BLaER1 treated with 17β-estradiol and CSF1 and Interleukin-3, amounts not matched to agents 10 nM and 100 nM (cell line): Measurements from ENCODE around the gene NLGN1.

ENCODE experiments used
- H3K27ac ChIP-seq, 11 experiments: shearing (Covaris generic); formaldehyde crosslinking; 2 replicates each; pipeline ENCODE4 v1.8.1; 2022
- H3K27me3 ChIP-seq, 11 experiments: shearing (Covaris generic); formaldehyde crosslinking; 2 replicates each; pipeline ENCODE4 v1.8.1; 2022
- H3K36me3 ChIP-seq, 11 experiments: shearing (Covaris generic); formaldehyde crosslinking; 2 replicates each; pipeline ENCODE4 v1.8.1; 2022
- H3K4me1 ChIP-seq, 10 experiments: shearing (Covaris generic); formaldehyde crosslinking; 2 replicates each; pipeline ENCODE4 v1.8.1; 2022
- H3K4me2 ChIP-seq, 11 experiments: shearing (Covaris generic); formaldehyde crosslinking; 2 replicates each; pipeline ENCODE4 v1.8.1; 2022
- H3K4me3 ChIP-seq, 10 experiments: shearing (Covaris generic); formaldehyde crosslinking; 2 replicates each; pipeline ENCODE4 v1.8.1; 2022
- H3K9ac ChIP-seq, 11 experiments: shearing (Covaris generic); formaldehyde crosslinking; 2 replicates each; pipeline ENCODE4 v1.8.1; 2022
- H3K9me3 ChIP-seq, 11 experiments: shearing (Covaris generic); formaldehyde crosslinking; replicated peaks in 1 of 11; 2 replicates each; pipeline ENCODE4 v1.8.1; 2022
- H4K20me1 ChIP-seq, 11 experiments: shearing (Covaris generic); formaldehyde crosslinking; 2 replicates each; pipeline ENCODE4 v1.8.1; 2022
- Cebpa-rat ChIP-seq, 11 experiments: shearing (Covaris generic); IDR thresholded peaks; 2 replicates each; pipeline ENCODE4 v1.8.1; 2022

NLGN1 gene

DNA sequence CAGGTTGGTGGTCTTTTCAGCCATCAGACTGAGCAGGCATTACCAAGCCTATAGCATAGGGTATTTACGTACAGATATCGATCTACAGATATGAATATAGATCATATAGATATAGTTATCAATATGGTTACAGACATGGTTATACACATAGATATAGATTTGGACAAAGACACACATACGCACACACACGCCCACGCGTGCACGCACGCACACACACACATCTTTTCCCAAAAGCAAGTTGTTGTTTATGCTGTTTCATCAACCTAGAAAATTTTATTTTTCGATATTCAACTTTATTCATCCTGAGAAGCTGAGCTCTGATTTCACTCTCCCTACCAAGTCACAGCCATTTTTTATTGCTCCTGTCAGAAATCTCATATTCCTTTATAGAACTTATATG is 309.1 kb downstream of the NLGN1 start:
- no peak overlapping the region for H3K4me3 ChIP-seq
- no peak overlapping the region for H3K9ac ChIP-seq
- no peaks in the 10 kb centered on the region for H3K9me3 ChIP-seq
- TF ChIP-seq Cebpa-rat (IDR thresholded peaks at IDR 0.05), result no peak
- no peak overlapping the region for H3K4me2 ChIP-seq
- H4K20me1 ChIP-seq, result no peaks in the 10 kb centered on the region
- H3K4me1 ChIP-seq, result no peaks in the 10 kb centered on the region
- H3K27me3 ChIP-seq, result no peaks in the 10 kb centered on the region
- H3K27ac ChIP-seq, result no peak overlapping the region
- no peaks in the 10 kb centered on the region for H3K36me3 ChIP-seq

DNA sequence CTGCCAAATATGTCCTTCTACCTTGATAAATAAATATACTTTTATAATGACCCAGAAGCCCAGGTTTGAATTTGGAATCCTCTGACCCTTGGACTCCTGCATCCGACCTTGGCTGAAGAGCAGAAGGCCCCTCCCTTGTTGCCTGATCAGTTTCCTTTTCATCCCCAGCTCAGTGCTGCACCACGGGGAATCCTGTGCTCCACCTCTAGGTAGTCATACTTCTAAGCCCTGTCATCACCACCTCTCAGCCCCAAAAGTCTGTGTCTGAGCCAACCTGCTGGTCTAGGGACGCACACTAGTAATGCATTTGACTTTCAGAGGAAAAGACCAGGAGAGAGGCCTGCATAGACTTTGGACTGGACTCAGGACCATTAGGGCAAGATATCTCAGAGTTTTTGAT is 310.6 kb downstream of the NLGN1 start:
- H3K27me3 ChIP-seq, result no peaks in the 10 kb centered on the region
- H3K36me3 ChIP-seq, result no peaks in the 10 kb centered on the region
- H4K20me1 ChIP-seq, result no peaks in the 10 kb centered on the region
- H3K4me1 ChIP-seq, result no peaks in the 10 kb centered on the region
- no peak overlapping the region for H3K4me2 ChIP-seq
- no peak for TF ChIP-seq Cebpa-rat (IDR thresholded peaks at IDR 0.05)
- H3K4me3 ChIP-seq, result no peak overlapping the region
- H3K9ac ChIP-seq, result no peak overlapping the region
- no peaks in the 10 kb centered on the region for H3K9me3 ChIP-seq
- H3K27ac ChIP-seq, result no peak overlapping the region

DNA sequence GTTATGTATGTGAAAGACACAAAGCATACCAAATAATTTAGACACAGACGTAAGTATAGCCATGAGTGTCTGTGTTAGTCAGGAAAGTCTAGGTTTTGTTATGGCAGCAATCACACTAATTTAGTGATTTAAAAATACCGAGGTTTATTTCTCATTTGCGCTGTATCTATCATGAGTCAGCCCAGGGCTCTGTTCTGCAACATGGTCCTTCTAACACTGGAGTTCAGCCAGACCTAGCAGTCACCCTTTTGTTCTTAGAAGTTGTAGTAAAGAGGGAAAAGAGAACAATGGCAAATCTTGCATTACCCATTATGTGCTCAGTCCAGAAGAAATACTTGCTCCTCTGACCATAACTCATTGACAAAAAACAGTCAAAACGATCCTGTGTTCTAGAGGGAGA is 311.5 kb downstream of the NLGN1 start:
- H3K27me3 ChIP-seq, result no peaks in the 10 kb centered on the region
- H3K36me3 ChIP-seq, result no peaks in the 10 kb centered on the region

DNA sequence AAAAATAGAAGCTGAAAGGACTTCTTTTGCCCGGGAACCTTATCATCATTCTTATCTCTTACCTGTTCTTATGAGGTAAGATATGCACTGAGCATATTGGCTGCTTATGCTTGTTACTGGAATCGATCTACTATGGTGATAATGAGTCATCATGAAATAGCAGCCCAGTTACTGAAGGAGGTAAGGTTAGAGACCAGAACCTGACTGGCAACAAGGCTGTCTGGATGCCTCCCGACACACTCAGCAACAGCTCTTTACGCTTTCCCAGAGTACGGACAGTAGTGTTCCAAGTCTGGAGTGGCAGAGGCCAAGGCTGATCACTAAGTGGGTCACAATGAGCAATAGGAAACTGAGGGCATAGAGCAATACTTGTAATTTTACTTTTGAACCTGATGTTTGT is 314.1 kb downstream of the NLGN1 start:
- no peaks in the 10 kb centered on the region for H3K27me3 ChIP-seq
- no peaks in the 10 kb centered on the region for H3K4me1 ChIP-seq
- no peak for TF ChIP-seq Cebpa-rat (IDR thresholded peaks at IDR 0.05)
- no peak overlapping the region for H3K4me3 ChIP-seq
- no peak overlapping the region for H3K27ac ChIP-seq
- H3K9me3 ChIP-seq, result no peaks in the 10 kb centered on the region
- no peaks in the 10 kb centered on the region for H3K36me3 ChIP-seq
- no peak overlapping the region for H3K9ac ChIP-seq
- H4K20me1 ChIP-seq, result no peaks in the 10 kb centered on the region
- no peak overlapping the region for H3K4me2 ChIP-seq

More for the DNA sequence above, 311.5 kb downstream of the NLGN1 start:
- Histone ChIP-seq H3K4me2 (no peak overlapping the region), H3K9ac (no peak overlapping the region), H4K20me1 (no peaks in the 10 kb centered on the region), H3K27ac (no peak overlapping the region), H3K9me3 (no peaks in the 10 kb centered on the region), H3K4me1 (no peaks in the 10 kb centered on the region), H3K4me3 (no peak overlapping the region)
- no peak for TF ChIP-seq Cebpa-rat (IDR thresholded peaks at IDR 0.05)

DNA sequence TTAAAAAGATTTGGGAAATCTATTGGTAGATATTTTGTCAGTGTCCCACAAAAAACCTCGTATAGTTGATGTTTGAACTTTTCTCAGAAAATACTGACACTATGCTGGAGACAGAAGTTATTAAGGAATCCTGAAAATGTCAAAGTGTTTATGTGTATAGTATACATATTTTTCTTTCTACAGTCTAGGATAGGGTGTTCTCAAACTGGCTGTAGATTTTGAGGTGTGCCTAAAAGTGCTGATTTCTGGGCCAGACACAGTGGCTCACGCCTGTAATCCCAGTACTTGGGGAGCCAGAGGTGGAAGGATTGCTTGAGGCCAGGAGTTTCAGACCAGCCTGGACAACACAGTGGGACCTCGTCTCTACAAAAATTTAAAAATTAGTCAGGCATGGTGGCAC is 322.0 kb downstream of the NLGN1 start:
- Histone ChIP-seq H3K36me3 (no peaks in the 10 kb centered on the region), H3K27ac (no peak overlapping the region), H3K4me2 (no peak overlapping the region), H3K27me3 (no peaks in the 10 kb centered on the region), H3K9me3 (no peaks in the 10 kb centered on the region), H3K4me1 (no peaks in the 10 kb centered on the region), H3K9ac (no peak overlapping the region), H4K20me1 (no peaks in the 10 kb centered on the region), H3K4me3 (no peak overlapping the region)
- TF ChIP-seq Cebpa-rat (IDR thresholded peaks at IDR 0.05), result no peak

DNA sequence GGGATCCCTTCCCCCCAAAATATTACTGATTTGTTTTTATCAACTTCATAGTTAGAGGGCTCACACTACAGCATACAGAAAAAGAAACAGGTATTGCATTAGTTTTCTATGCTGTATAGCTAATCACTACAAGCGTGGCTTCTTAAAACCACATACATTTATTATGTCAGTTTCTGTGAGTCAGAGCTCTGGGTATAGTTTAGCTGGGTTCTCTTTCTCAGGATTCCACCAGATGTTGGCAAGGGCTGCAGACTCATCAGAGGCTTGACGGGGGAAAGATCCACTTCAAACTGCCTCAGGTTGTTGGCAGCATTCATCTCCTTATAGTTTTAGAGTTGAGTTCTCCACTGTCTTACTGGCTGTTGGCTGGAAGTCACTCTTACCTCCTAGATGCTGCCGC is 328.0 kb downstream of the NLGN1 start:
- no peak overlapping the region for H3K4me2 ChIP-seq
- no peak overlapping the region for H3K9ac ChIP-seq

DNA sequence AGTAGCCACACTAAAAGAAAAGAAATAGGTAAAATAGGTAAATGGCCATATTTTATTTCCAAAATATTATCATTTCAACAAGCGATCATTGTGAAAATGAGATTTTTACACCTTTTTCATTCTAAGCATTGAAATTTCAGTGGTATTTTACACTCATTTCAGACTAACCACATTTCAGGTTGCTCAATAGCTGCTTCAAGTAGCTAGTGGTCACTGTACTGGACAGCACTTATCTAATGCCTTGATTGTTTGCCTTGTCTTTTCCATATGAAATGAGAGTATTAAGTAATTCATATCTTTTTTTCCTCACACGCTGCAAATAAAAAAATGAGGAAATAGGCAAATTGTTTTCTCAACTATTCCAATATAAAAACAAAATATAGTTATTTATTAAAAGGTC is 332.8 kb downstream of the NLGN1 start:
- Histone ChIP-seq H3K9me3 (no peaks in the 10 kb centered on the region), H3K9ac (no peak overlapping the region), H3K27ac (no peak overlapping the region), H3K4me3 (no peak overlapping the region), H3K4me2 (no peak overlapping the region), H4K20me1 (no peaks in the 10 kb centered on the region), H3K4me1 (no peaks in the 10 kb centered on the region), H3K36me3 (no peaks in the 10 kb centered on the region), H3K27me3 (no peaks in the 10 kb centered on the region)
- TF ChIP-seq Cebpa-rat (IDR thresholded peaks at IDR 0.05), result no peak

More for the DNA sequence above, 328.0 kb downstream of the NLGN1 start:
- H3K4me3 ChIP-seq, result no peak overlapping the region
- no peaks in the 10 kb centered on the region for H3K27me3 ChIP-seq
- no peaks in the 10 kb centered on the region for H3K4me1 ChIP-seq
- no peaks in the 10 kb centered on the region for H3K9me3 ChIP-seq
- no peaks in the 10 kb centered on the region for H3K36me3 ChIP-seq
- H3K27ac ChIP-seq, result no peak overlapping the region
- TF ChIP-seq Cebpa-rat (IDR thresholded peaks at IDR 0.05), result no peak
- no peaks in the 10 kb centered on the region for H4K20me1 ChIP-seq

DNA sequence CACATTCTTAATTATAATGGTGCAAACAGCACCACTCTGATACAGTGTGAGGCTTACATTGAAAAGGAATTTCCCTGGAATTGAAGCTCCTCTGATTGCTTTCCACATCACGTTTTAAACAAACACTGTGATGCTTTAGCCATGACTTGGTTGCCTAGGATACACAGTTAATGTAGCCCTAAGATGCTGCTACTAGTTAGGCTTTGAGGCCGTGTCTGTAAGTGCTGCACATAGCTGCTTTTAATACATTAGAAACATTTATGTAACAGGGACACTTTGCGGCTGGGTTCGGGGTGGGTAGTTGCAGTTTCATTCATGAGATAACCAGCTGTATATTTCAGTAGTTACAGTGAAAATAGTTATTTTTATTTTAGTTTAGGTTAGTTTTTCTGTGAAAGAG is 334.7 kb downstream of the NLGN1 start:
- no peaks in the 10 kb centered on the region for H3K4me1 ChIP-seq
- H3K36me3 ChIP-seq, result no peaks in the 10 kb centered on the region
- no peaks in the 10 kb centered on the region for H4K20me1 ChIP-seq
- TF ChIP-seq Cebpa-rat (IDR thresholded peaks at IDR 0.05), result no peak
- no peak overlapping the region for H3K9ac ChIP-seq
- no peak overlapping the region for H3K4me2 ChIP-seq
- H3K27ac ChIP-seq, result no peak overlapping the region
- no peak overlapping the region for H3K4me3 ChIP-seq
- H3K27me3 ChIP-seq, result no peaks in the 10 kb centered on the region
- no peaks in the 10 kb centered on the region for H3K9me3 ChIP-seq

DNA sequence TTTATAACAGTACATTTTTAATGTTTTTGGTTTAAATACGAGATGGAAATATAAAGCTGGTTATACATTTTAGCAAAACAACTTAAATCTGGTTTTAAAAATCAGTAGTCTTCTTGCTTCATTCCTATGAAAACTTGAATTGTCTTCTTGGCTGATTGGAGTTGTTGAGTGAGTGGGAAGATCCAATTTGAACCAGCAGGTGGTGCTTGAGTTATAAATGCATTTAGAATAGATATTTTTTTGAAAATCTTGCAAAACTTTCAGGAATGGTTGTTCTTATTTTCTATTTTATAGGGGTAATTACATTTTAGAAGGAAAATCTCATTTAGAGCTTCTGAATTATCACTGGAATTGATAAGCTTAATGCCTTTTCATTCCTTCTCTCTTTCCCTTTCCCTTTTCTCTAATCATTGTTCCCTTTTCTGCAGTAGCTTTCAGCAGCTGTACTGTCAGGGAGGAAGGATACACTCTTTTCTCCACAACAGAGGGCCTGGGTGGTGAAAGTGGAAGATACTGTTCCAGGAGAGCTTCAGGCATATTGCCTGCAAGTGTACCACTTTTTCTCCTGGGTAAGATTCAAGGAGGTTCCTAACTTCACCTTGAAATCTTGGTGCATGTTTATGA is 335.6 kb downstream of the NLGN1 start:
- H3K27ac ChIP-seq, result no peak overlapping the region
- TF ChIP-seq Cebpa-rat (IDR thresholded peaks at IDR 0.05), result no peak

DNA sequence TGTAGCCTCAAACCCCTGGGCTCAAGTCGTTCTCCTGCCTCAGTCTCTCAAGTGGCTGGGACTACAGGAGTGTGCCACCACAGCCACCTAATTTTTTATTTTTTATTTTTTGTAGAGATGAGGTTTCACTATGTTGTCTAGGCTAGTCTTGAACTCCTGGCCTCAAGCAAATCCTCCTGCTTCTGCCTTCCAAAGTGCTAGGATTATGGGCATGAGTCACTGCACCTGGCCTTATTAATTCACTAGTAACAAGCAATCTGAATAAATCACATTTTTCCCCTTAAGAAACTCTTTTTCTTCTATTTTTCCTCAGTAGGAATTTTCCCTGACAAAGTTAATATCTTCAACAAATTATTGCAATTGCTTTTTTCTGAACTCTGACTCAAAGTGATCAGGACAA is 336.9 kb downstream of the NLGN1 start:
- no peaks in the 10 kb centered on the region for H3K4me1 ChIP-seq
- H3K4me3 ChIP-seq, result no peak overlapping the region
- H3K27ac ChIP-seq, result no peak overlapping the region
- no peak overlapping the region for H3K9ac ChIP-seq
- H3K9me3 ChIP-seq, result no peaks in the 10 kb centered on the region
- TF ChIP-seq Cebpa-rat (IDR thresholded peaks at IDR 0.05), result no peak
- no peak overlapping the region for H3K4me2 ChIP-seq
- H3K27me3 ChIP-seq, result no peaks in the 10 kb centered on the region
- no peaks in the 10 kb centered on the region for H4K20me1 ChIP-seq
- no peaks in the 10 kb centered on the region for H3K36me3 ChIP-seq

More for the DNA sequence above, 335.6 kb downstream of the NLGN1 start:
- no peaks in the 10 kb centered on the region for H3K27me3 ChIP-seq
- H3K9ac ChIP-seq, result no peak overlapping the region
- H3K4me2 ChIP-seq, result no peak overlapping the region
- no peaks in the 10 kb centered on the region for H3K9me3 ChIP-seq
- no peaks in the 10 kb centered on the region for H4K20me1 ChIP-seq
- H3K36me3 ChIP-seq, result no peaks in the 10 kb centered on the region
- H3K4me1 ChIP-seq, result no peaks in the 10 kb centered on the region
- no peak overlapping the region for H3K4me3 ChIP-seq
